HG03442 (cell line): ENCODE results near the gene NDUFS2.

Source experiments
- ATAC-seq: cut with Tn5 transposase; IDR thresholded peaks from one replicate; pipeline ENCODE4 v1.9.1; 2021; ENCODE audit warnings: mild to moderate bottlenecking, moderate library complexity; ENCODE audit not compliant: unreplicated experiment

NDUFS2 gene

GRCh38 chr1:161201836-161202712 is at the start of gene NDUFS2:
Gene NDUFS2 (plus strand): TSS chr1:161202367. CDS start chr1:161202386, 19 bp downstream.
- peak; percentile 94 for ATAC-seq

- ATAC-seq = no peak
Observed at GRCh38 chr1:161153176-161153575, 49.0 kb upstream of the NDUFS2 start.

DNA sequence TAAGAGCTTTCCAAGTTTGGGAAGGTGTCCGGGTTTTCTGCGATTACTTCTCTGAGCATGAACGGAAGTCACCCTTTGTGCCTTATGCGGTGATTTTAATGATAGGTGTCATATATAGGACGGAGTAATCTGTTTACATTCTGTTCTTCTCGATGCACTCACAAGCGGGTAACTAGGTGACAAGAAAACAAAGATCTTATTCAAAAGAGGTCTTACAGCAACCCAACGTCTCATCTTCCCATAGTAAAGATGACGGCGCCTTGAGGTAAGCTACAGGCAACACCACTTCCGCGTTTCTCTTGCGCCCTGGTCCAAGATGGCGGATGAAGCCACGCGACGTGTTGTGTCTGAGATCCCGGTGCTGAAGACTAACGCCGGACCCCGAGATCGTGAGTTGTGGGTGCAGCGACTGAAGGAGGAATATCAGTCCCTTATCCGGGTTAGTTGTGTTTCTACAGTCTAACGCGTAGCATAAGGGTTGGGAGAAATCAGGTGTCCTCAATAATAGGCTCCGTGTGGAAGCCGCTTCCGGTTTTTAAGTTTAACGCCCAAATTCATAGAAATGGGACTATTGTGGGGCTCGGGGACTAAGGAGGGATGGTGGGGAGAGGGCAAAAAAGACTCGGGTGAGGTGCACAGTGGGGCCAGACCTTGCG is 48.4 kb upstream of the NDUFS2 start, which contains the start of gene UFC1:
Gene UFC1 (plus strand): TSS at position 297 of the 656 bp plus-strand sequence. CDS start 20 bp downstream, at position 317.
- ATAC-seq = peak; percentile 90

DNA sequence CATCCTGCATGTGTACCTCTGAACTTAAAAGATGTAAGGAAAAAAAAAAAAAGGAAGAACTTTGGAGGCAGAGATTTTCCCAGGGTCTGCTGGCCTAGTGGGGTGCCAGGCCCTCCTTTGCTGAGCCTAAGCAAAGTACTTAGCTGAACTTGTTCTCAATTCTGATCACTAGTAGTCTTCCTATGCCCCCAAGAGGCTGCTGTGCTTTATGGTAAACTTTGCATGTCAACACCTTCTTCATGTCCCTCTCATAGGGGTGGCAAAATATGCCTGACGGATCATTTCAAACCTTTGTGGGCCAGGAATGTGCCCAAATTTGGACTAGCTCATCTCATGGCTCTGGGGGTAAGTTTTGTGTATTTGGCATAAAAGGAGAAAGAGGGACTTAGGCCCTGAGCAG is 44.3 kb upstream of the NDUFS2 start:
- ATAC-seq = no peak

DNA sequence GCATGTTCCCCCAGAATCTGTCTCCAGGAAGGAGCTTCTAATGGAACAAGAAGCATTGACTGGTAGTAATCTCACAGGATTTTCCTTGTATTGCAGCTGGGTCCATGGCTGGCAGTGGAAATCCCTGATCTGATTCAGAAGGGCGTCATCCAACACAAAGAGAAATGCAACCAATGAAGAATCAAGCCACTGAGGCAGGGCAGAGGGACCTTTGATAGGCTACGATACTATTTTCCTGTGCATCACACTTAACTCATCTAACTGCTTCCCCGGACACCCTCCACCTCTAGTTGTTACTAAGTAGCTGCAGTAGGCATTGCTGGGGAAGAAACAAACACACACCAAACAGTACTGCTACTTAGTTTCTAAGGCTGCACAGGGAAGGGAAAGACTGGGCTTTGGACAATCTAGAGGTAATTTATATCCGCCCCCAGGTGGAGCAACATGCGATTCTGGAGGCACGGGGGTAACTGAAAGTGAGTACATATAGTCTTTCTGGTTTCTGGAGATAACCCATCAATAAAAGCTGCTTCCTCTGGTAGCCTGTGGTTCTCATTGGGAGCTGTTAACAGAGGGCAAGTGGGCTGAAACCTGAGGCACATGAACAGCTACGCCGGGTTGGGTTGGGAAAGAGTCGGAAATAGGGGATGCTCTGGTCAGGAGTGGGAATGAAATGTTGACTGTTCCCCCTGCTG is 43.7 kb upstream of the NDUFS2 start:
- no peak for ATAC-seq

GRCh38 chr1:161159087-161159912 is 42.9 kb upstream of the NDUFS2 start, which contains the start of gene USP21:
Gene USP21 (plus strand): TSS chr1:161159500. CDS start chr1:161160641, 1,141 bp downstream.
- ATAC-seq = peak; percentile 89

DNA sequence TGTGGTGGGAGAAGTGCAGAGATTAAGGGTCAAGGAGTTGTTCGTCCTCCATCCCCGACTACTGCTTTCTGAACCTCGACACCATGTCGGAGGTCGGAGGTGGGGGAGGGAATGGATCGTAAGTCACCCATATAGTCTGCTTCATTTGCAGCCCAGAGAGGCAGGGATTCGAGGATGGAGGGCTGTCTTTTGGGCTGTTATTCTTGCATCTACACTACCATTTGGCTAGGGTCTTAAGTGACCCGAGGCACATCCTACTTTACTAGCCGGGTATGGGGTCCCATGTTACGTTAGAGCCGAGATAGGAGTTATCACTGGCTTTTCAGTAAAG is 42.3 kb upstream of the NDUFS2 start:
- ATAC-seq = no peak

- no peak for ATAC-seq
Observed at GRCh38 chr1:161160671-161161145, 41.5 kb upstream of the NDUFS2 start.

DNA sequence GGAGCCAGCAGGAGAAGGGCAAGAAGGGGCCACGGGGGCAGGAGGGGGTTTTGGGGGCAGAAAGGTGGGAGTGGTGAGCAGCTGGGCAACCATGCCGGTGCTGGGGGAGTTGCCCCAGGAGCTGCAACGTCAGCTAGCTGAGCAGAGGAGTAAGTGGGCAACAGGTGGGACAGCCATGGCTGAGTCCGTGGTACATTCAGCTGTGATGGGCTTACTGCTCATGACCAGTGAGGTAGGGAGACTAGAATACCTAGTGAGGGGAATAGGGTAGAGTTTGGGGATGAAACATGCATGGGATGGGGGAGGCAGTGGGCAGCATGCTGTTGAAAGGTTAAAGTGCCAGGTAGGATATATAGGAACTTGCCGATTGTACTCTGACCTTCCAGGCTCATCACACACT is 40.5 kb upstream of the NDUFS2 start:
- ATAC-seq = no peak

DNA sequence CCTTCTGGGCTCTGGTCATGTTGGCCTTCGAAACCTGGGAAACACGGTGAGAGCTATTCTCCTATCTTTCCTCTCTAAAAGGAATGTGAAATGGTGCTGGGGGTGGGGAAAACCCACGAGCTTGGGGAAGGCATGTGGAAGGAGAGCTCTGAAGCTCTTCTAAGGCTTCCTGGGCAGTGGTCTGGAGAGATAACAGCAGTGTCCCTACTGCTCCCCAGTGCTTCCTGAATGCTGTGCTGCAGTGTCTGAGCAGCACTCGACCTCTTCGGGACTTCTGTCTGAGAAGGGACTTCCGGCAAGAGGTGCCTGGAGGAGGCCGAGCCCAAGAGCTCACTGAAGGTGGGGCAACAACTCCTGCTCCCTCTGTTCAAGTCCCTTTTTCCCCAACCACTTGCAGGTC is 40.1 kb upstream of the NDUFS2 start:
- ATAC-seq = no peak

DNA sequence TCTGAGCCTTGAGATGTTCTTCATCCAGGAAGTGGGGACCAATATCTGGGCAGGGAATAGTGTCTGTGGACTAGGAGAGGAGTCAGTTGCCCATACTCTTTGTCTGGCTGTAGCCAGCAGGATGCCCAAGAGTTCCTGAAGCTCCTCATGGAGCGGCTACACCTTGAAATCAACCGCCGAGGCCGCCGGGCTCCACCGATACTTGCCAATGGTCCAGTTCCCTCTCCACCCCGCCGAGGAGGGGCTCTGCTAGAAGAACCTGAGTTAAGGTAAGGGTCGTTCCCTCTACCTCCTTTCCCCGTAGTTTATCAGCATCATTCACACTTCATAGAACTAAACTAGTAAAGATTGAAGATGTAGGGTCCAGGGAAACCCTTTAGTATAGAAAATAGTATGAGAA is 39.4 kb upstream of the NDUFS2 start:
- no peak for ATAC-seq

GRCh38 chr1:161163793-161164192 is 38.4 kb upstream of the NDUFS2 start:
- ATAC-seq = no peak

DNA sequence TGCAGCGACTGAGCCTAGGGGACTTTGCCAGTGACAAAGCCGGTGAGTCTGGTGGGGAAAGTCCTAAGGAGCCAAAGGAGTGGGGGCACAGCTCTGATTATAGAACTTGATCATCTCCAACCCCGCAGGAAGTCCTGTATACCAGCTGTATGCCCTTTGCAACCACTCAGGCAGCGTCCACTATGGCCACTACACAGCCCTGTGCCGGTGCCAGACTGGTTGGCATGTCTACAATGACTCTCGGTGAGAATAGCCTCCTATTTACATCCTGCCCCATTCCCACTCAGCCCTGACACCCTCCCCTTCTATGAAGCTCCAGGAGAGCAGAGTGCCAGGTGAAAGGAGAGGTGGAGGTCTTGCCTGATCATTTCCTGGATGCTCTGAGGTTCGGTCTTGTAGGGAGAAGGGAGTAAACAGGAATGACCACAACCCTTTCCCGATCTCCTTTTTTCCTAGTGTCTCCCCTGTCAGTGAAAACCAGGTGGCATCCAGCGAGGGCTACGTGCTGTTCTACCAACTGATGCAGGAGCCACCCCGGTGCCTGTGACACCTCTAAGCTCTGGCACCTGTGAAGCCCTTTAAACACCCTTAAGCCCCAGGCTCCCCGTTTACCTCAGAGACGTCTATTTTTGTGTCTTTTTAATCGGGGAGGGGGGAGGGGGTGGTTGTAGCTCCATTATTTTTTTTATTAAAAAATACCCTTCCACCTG is 37.1 kb upstream of the NDUFS2 start:
- no peak for ATAC-seq

DNA sequence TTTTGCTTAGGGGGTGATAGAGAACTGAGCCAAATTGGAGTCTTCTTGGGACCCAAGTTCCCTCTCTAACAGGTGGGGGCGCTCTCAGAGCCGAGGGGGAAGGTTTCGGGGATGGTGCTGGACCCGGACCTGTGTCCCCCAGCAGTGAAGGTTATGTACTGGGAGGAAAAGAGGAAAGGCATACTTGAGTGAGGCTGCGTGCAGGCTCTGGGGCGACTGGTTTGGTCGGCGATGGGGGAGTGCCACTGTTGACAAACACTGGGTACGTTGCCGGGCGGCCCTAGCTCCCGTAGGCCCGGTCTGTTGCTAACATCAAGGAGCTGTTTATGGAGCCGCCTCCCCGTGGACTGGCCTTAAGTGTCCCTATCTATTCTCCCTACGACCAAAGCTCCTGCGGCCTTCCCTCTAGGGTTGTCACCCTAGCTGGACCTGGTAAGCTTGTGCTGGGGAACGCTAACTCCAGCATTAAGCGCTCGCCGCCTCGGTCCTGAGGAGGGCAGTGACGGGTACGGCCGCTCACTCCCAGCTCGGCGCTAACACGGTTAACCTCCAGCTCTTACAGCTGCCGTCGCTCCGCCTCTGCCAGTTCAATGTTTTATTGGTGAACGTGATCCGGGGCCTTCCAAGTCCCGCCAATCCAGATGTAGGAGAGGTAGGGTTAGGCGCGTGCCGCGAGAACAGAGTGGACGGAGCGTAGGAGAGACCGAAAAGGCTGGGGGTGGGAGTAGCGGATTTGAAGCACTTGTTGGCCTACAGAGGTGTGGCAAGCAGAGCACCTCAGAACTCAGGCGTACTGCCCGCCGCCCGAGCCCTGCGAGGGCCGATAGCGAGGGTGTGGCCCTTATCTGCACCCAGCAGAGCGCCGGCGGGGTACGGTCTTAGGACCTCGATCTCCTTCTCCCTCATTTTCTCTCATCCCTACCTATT is 36.2 kb upstream of the NDUFS2 start, which contains the start of gene PPOX:
Gene PPOX (plus strand): TSS at position 685 of the 927 bp plus-strand sequence. CDS start 422 bp downstream, outside the sequence.
- peak; percentile 93 for ATAC-seq

GRCh38 chr1:161166669-161167548 is 35.3 kb upstream of the NDUFS2 start:
- no peak for ATAC-seq

- no peak for ATAC-seq
Observed at GRCh38 chr1:161168906-161169305, 33.3 kb upstream of the NDUFS2 start.

- no peak for ATAC-seq
Observed at GRCh38 chr1:161171191-161171590, 31.0 kb upstream of the NDUFS2 start.

DNA sequence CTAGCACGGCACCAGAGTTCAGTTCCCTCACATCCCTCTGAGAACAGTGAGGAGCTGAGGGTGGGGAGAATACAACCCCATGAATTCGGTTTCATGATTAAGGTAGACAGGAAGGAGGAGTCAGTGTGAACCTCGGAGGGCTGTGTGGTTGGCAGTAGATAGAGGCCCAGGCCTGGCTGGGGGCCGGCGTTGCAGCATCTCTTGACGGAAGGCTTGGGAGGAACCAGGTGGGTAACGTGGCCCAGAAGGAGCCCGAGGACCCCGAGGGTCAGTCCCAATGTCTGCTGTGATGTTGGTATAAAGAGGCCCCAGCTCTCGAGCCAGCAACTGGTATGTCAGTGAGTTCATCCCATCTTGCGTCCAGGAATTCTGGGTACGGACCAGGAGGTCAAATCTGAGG is 30.5 kb upstream of the NDUFS2 start:
- no peak for ATAC-seq
